Fibroblast of skin of left quadriceps (primary cell): ENCODE results near the gene ASCL3.
"Not testable (repeated sequence)": the region's sequence is repeated elsewhere in the genome, so short reads cannot be mapped to it uniquely, and the experiment has no call there.

Source experiments
- DNase-seq, 2 experiments: peaks; one replicate each; pipeline ENCODE4 v3.0.0-alpha.2; 2013; ENCODE audit warnings: low read depth in 2 of 2

Gene ASCL3, protein sequence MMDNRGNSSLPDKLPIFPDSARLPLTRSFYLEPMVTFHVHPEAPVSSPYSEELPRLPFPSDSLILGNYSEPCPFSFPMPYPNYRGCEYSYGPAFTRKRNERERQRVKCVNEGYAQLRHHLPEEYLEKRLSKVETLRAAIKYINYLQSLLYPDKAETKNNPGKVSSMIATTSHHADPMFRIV

DNA sequence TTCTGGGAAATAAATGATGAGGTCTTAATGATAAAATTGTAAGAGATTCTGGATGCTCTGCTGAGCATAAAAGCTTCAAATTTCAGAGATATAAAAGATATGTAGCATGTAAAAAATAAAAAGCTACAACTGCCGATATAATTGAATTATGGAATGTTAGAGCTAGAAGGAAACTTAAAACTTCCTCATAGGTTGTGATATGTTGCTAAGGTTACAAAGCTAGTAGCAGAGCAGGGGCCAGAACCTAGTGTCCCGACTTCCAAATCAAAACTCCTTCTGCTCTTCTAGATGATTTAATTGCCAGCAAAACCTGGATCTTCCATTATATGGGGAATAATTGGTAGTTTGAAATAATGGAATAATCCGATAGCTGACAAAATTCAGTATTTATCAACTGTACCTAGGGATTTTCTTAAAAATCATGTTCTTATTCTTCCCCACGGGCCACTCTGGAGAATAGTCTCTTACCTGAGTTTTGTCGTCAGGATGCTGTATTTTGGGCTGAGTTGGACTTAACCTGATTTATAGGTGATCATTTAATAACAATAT, at the start of gene ASCL3:
ASCL3 (minus strand) TSS at position 499 of the 549 bp plus-strand sequence. CDS start 4,855 bp downstream, outside the sequence.
- DNase-seq = no peak

DNA sequence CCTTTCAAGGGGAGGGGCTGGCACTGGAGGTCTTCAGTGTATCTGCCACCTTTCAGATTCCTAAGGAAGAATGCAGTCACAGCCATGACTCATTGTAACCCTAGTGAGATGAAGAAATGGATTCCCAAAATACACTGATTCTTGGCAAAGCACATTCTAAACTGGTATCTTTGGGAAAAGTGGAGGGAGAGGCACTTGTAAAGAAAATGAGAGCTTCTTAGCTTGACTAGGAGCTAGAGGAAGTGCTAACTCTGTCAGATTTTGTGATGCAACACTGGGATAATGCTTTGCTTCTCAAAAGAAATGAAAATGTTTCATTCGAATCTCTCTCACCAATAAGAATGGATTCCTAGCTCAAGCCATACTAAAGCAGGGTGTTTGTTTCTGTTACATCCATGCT, 46.6 kb upstream of the ASCL3 start:
- no peak for DNase-seq

DNA sequence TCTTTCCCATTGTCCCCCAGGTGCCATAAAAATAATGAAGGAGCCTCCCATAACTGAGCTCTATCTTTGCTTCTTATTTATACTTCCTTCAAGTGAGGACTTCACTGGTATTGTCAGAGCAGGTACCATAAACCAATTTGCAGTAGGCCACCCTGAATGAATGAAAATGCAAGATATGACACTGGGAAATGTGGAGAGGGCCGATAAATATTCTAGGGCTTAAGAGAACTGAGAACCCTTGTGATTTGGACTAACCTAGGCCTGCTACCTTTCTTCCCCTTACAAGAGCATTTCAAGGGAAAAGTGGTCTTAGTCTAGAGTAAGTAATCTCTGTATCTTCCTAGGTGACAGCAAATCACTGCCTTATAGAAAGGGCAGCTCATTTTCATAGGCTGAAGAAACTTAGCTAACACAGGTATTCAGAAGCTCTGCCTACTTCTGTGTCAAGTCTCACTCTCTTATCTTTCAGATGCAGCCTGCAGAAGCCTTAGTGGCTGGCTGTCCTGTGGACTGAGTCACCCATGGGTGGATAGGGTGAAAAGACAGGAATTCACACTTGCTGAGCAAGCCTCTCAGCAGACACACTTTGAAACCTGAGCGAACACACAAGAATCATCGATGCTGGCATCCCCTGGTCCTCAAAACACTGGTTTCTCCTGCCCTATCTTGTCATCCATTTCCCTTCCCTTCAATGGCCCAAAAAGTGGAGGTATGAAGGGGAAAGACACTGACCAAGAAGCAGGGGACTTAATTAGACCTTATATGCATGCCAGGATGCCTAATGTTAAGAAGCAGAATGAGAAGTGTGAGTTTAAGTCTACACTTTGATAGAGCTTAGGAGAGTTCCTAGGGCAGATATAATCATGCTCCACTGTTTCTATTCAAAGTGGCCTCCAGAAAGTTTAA, 45.8 kb upstream of the ASCL3 start:
- DNase-seq = no peak

DNA sequence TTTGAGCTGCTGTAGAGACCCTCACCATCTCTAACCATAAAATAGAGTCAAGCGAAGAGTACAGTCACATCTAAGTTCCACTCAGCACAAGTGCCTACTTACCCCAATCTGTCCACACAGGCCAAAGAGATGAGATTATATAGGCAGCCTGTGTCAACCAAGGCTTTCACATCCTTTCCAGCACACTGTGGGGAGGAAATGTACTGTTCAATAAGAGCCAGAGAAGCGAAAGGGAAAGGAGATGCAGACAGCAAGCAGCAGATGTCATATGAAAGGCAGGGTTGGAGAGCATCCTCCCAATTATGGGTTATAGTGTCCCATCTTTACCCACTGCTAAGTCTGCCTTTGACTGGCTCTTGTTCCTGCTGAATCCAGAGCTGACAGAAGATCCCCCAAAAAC, 44.6 kb upstream of the ASCL3 start:
- DNase-seq = no peak

DNA sequence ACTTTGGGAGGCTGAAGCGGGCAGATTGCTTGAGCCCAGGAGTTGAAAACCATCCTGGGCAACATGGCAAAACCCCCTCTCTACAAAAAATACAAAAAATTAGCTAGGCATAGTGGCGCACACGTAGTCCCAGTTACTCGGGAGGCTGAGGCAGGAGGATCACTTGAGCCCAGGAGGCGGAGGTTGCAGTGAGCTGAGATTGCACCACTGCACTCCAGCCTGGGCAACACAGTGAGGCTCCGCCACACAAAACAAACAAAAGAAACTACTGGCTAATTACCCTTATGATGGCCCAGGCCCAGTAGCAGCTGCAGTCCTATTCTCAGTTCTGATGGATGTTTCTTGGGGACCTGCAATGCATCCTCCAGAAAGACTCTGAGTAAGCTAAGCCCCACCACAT, 44.0 kb upstream of the ASCL3 start:
- DNase-seq = not testable (repeated sequence)

DNA sequence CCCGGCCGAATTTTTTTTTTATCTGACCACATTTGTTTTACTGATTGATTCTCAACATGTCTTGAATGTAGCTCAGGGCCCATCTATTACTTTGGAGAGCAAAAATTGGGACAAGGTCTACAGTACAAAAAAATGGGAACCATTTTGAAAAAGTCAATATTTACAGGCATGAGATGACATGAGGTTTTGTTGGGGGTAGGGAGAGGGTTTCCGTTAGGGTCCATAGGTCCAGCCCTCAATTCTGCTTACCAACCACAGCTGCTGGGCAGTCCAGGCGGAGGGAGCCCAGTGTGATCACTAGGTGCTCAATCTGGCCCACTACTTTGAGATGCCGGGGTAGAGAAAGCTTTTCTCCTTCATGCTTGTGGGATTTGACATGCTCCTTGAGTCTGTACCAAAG, 42.6 kb upstream of the ASCL3 start:
- no peak for DNase-seq

DNA sequence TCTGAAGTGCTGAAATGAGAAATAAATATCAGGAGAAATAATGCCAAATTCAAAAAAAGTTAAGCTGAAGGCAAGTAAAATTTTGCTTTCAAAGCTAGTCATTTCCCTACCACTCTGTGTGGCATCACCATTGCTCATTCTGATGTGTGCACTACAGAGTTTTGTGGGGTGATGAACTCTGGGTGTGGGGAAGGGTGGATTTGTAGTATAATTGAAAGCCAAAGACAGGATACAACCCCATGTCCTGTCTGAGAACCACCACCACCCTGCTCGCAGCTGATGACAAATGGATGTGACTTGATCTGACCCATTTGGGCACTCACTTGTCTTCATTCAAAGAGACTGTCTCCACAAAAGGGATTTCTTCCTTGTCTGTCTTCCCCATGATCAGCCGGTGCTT, 40.7 kb upstream of the ASCL3 start:
- DNase-seq = no peak

DNA sequence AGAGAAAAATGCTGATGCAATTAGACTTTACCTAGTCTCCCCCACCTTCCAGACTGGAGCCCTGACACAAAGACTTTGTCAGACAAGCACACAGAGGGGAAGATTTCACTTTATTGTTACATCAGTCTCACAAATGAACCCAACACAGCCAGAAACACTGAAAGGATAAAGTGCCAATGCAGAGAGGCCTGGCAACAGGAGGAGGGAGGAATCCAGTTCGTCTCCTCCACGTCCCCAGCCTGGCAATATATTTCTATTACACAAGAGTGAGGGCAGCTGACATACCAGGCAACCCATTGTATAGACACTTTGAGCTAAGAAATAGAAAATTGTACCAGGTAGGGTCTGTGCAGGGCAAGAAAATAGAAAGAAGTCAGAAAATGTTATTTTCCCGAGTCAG, 37.7 kb upstream of the ASCL3 start:
- no peak for DNase-seq

DNA sequence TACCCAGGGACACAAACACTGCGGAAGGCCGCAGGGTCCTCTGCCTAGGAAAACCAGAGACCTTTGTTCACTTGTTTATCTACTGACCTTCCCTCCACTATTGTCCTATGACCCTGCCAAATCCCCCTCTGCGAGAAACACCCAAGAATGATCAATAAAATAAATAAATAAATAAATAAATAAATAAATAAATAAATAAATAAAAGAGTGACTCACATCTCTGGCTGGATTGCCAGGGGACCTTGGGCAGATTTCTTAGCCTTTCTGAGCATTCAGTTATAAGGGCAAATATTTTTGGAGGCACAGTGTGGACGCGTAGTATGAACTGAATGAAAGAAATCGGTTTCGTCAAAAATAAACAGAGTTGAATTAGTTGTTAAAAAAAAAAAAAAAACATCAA, 36.5 kb upstream of the ASCL3 start:
- DNase-seq = not testable (repeated sequence)

DNA sequence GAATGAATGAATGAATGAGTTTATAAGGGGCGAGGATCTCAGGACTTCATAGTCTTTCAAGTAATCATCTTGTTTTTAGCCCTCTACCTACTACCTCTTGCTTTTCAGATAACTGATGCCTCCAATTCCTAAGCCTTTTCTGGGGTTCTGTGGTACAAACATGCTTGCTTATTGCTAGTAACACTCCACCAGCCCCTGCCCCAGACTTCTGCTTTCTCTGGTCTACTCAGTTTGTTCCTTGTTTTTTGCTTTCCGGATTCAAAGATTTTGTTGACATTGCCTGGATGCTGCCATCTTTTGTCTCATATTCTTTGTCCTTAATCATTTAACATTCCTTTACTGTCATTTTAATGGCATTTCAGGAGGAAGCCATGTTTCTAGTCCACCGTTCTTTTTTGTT, 30.3 kb upstream of the ASCL3 start:
- no peak for DNase-seq

DNA sequence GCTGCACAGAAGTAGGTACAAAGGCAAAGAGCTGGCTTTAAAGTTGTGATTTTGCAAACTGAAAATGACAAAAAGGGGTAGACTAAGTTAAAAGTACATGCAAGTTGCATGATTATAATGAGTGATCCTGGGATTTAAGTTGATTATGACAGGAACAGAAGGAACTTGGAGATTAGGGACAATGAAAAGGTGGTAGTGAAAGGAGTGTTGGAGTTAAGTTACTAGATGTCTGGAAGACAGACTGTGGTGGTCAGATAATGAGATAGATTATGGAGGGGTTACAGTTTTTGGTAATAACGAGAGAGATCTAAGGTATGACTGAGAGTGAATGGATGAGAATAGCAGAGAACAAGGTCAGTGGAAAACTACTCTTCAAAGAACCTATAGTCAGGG, 29.1 kb upstream of the ASCL3 start:
- no peak for DNase-seq

DNA sequence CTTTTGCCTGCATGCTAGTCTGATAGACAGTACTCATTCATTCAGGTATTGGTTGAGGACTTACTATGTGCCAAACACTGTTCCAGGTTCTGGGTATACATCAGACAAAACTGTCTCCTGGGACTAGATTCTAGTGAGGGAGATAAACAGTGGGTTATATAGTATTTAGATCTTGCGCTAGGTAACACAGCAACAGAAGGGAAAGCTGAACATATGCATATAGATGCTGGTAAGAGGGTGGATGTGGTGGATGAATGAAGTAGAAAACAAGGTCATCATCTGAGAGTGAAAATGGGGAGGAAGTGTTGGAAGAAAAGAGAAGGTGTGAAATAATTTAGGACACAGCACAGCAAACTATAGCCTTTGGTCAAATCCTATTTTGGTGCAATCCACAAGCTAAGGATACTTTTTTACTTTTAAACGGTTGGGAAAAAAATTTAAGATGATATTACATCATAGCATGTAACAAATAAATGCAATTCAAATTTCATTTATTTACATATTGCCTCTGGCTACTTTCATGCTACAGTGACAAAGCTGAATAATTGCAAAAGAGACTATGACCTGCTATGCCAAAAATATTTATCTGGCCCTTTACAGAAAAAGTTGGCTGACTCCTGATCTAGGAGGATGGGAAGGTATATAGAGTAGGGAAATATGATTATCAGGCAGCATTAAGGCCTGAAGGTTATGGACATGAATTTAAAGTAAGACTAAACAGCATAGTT, 28.5 kb upstream of the ASCL3 start:
- no peak for DNase-seq

DNA sequence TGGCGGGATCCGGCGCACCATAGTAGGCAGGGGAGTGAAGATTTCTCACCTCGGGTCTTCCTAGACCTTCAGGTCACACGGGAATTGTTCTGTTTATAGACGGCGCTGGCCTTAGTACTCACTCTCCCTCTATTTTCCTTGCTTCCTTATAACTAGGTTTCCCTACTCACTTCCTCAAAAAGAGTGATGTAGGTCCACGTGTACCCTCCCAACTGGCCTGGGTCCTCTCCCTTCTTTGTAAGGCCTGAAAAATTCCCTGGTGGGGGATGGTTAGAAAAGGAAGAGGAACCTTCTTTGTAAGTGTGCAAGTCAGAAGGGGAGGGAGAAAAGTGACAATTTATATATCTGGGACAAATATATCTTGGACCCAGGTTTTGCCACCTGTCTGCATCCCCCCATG, 24.4 kb upstream of the ASCL3 start:
- DNase-seq = no peak

DNA sequence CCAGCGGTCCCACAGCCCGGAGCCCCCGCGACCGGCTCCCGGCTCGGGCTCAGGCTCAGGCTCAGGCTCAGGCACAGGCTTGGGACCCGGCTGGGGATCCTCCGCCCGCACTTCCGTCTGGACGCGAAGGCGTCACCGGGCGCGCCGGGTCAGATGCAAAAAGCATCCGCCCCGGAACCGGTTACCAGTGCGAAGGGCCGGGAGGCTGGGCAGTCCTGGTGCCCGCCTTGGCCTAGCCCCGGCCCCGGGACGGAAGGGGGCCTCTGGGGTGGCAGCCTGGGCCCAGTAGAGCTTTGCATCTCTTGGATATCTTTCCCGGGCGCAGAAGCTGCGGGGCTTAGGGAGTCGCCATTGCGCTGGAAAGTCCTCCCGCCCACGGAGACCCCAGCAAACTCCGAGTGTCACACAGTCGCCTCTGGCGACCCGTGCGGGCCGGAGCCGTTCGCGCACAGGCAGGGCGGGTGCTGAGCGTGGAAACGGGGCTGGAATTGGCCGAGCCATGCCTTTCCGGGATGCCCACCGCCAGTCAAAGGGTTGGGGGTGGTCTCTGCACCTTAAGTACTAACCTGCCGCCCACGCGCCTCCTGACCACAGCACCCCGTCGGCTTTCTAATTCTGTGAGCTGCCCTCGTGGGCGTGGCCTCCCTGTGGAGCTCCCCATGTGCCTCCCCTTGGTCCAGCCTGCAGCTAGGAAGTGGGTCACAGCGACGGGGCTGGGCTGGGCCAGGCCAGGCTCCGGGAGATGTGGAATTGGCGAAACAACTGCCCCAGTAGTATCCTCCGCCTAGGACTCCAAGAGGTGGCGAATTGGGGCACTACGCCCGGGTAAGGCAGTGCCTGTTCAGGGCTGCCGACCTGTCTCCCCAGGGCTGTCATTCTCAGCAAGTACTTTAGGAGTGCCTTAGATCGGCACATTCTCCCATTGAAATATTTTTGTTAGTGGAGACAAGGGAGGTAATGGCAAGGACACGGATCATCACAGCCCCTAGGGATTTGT, 21.8 kb upstream of the ASCL3 start, which contains the start of gene TMEM9B:
TMEM9B (minus strand) TSS at position 119 of the 997 bp plus-strand sequence. CDS start 129 bp downstream, outside the sequence.
- peak; percentile 41 to 45 for DNase-seq

DNA sequence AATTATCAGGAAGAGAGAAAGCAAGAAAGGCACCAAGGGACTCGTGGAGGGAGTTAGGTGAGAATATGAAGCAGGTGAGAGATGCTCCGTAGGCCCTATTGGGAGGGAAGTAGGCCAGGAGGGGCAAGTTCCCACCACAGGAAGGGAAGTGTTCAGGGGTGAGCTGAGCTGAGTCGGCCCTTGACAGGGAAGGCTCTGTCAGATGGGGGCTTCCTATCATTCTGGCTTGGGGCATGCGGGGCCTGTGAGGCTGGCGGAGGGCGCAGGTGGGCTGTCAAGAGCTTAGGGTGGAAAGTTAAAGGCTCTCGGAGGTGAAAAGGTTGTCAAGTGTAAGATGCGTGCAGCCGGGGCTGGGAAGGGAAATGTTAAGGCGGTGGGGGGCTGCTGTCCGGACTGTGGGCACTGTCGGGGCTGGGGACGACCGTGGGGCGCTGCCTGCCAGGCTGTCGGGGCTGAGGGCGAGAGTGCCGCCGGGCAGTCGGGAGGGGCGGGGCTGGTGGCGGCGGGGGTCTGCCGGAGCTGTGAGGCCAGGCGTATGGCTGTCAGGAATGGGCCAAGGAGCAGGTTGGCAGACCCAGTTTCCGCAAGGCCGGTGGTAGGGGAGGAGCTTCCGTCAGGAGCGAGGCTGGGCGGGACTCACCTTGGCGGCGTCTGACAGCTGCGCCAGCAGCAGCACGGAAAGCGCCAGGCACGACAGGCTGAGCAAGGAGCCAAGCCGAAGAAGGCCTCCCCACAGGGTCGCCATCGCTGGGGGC, 20.9 kb upstream of the ASCL3 start:
- DNase-seq = peak in 1 of 2 experiments; percentile 20

DNA sequence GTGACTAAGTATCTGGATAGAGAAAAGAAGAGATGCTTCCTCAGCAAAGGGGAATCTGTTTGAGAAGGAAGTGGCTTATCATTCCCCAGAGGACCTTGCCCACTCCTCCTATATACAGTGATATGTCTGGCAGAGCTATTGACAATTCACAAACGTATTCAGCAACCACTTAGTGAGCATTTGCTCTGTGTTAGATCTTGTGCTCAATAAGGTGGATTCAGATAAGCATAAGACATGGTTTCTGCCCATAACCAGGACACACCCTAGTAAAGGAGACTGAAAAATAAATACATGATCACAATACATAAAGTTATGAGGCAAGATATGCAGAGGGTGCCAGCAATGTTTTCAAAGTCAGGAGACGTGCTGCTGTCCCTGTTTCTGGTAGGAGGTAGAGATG, 20.0 kb upstream of the ASCL3 start:
- no peak for DNase-seq

DNA sequence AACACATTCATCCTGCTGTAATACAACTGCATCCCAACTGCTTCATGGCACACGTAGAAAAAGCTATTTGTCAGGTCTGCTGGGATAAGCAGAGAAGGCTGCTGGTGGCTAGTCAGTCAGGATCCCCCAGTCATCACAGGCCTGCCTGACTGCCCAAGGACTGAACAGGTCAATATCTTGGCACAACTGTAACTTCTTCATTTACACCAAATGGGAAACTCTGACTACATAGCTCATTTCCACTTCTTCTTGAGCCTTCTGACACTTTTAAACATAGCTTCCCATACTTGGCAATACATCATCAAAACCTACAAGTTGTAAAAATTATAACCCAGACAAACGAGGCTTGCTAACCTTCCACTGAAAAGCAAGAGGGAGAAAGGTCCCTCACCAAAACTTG, 18.6 kb upstream of the ASCL3 start:
- DNase-seq = no peak

DNA sequence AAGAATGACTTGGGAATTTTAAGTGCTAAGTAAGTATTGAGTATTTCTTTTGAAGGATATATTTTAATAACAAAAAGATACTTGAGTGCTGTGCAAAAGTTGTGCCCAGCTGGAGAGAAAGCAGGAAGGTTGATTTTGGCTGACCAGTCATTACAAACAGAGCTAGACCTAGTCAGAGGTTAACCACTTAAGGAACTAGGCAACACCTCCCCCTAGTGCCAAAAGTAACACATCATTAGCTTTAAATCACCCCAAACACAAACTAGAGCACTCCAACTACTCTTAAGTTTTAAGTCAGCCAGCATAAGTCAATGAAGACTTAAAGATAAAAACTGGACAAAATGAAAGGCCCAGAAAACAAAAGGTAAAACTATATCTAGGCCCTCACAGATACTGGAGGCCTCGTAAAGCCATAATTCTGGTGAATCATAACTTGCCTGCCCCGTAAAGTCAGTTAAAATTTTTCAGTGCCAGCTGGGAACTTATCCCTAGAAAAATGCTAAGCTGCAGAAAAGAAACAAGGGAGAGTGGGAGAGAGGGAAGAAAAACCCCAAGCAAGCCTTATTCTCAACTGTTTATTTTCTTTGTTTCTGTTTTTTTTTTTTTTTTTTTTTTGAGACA, 16.8 kb upstream of the ASCL3 start:
- peak; percentile 39 for DNase-seq

DNA sequence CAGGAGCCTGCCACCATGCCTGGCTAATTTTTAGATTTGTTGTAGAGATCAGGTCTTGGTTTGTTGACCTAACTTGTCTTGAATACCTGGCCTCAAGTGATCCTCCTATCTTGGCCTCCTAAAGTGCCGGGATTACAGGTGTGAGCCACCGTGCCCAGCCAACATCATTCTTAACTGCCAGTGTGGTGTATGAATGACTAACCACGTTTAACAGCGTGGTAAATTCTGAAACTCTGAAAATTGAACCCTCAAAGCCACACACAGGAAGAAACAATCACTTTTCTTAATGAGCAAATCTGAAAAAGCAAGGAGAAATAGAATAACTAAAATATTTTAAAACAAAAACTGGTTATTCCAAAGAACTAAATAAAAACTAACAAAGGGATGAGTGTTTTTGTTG, 14.0 kb upstream of the ASCL3 start:
- DNase-seq = no peak

DNA sequence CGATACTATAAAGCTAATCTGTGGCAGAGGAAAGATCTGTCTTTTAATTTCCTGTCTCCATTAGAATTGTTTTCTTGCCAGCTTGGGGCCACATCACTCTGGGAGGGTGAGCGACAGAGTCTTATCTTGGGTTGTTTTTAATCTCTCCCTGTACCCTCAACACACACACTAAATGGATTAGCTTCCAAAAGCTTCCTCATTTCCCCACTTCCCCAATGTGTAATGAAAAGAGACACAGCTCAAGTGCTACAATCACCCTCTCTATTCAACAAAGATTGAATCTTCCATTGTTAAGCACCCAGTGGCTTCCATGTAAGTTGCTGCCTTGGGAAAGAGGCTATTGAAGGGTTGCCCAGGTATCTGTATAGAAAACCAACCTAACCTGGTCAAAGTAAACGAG, 6.1 kb upstream of the ASCL3 start:
- DNase-seq = no peak
